ENCODE data around the gene MBTPS1.

DNA sequence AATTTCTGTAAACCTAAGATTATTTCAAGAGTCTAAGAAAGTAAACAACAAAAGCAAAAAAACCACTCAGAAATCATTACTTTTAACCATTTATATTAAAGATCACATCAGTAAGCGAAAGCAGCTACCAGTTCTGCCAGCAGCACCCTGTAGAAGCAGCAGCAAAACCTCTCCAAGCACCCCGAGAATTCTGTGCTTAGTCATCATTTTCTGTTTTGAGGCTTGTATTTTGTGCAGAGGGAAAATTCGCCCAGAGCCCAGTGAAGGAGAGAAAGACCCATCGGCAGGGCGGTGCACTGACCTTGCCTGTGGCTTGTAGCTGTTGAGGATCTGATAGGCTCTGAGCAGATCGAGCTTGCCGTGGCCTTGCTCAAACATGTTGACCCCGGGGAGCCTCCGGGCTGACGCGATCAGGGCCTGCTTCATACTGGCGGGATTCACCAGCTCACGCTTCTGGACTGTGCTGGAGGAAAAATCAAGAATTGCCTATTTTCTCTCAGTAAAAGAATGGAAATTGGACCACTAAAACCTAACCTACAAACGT lies 35.2 kb downstream of the MBTPS1 start:
- TF ChIP-seq, protein P1, sequence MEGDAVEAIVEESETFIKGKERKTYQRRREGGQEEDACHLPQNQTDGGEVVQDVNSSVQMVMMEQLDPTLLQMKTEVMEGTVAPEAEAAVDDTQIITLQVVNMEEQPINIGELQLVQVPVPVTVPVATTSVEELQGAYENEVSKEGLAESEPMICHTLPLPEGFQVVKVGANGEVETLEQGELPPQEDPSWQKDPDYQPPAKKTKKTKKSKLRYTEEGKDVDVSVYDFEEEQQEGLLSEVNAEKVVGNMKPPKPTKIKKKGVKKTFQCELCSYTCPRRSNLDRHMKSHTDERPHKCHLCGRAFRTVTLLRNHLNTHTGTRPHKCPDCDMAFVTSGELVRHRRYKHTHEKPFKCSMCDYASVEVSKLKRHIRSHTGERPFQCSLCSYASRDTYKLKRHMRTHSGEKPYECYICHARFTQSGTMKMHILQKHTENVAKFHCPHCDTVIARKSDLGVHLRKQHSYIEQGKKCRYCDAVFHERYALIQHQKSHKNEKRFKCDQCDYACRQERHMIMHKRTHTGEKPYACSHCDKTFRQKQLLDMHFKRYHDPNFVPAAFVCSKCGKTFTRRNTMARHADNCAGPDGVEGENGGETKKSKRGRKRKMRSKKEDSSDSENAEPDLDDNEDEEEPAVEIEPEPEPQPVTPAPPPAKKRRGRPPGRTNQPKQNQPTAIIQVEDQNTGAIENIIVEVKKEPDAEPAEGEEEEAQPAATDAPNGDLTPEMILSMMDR (IDR thresholded peaks at IDR 0.05; ENCODE audit: low read depth, low read length) = no peak
- TF ChIP-seq EZH2phosphoT487 (IDR thresholded peaks at IDR 0.05; ENCODE audit: low read depth) = no peak
